C4-2B (cell line): Measurements from ENCODE around the gene PTPRN2.

Source experiments
- H3K27ac ChIP-seq: fragments of 450-650 bp; 2 replicates; pipeline ENCODE4 v1.5.1; 2017
- CTCF ChIP-seq: fragments of 450-650 bp; conservative IDR thresholded peaks from 2 replicates; pipeline ENCODE4 v1.5.1; 2017; ENCODE audit warnings: mild to moderate bottlenecking
- ZFX ChIP-seq: fragments of 450-650 bp; IDR thresholded peaks from 2 replicates; pipeline ENCODE4 v1.6.1; 2017

Gene PTPRN2

GRCh38 chr7:158324397-158325360, 262.9 kb downstream of the PTPRN2 start:
- TF ChIP-seq CTCF (no peak), ZFX (no peak)
- H3K27ac ChIP-seq: no peak overlapping the region

GRCh38 chr7:158323741-158324396, 263.8 kb downstream of the PTPRN2 start:
- H3K27ac ChIP-seq: no peak overlapping the region

GRCh38 chr7:158322616-158323530, 264.8 kb downstream of the PTPRN2 start:
- H3K27ac ChIP-seq: no peak overlapping the region
- TF ChIP-seq ZFX (no peak), CTCF (no peak)

More at GRCh38 chr7:158323741-158324396, 263.8 kb downstream of the PTPRN2 start:
- no peak for TF ChIP-seq CTCF
- no peak for TF ChIP-seq ZFX

- TF ChIP-seq CTCF: no peak; the same call in 1 of the 2 replicates
- TF ChIP-seq ZFX: no peak
- H3K27ac ChIP-seq: no peak overlapping the region
Measured at GRCh38 chr7:158321936-158322615, 265.5 kb downstream of the PTPRN2 start.

- no peak overlapping the region for H3K27ac ChIP-seq
- TF ChIP-seq ZFX: no peak
- TF ChIP-seq CTCF: no peak
Measured at GRCh38 chr7:158321056-158321700, 266.4 kb downstream of the PTPRN2 start.

GRCh38 chr7:158320328-158320727, 267.3 kb downstream of the PTPRN2 start:
- H3K27ac ChIP-seq: no peak overlapping the region
- TF ChIP-seq CTCF (no peak), ZFX (no peak)
